ENCODE measurements around the gene CDC16. TPM values are rescaled to one million over a fixed set of nuclear protein-coding genes. Genes with fewer than 3 reads are reported as not detected.

The CDC16 gene
- total and polyA plus RNA-seq, 2 of the 13 experiments (the other 11 are each of a cell fraction or from before 2014, with no cell fraction given), result 24.2 to 60.9 TPM

GRCh38 chr13:114234645-114235421 lies at the start of gene CDC16 (continued):
- peak; percentile 61; the same call in 1 of the 2 replicates for TF ChIP-seq HOMEZ (CRISPR knock-in tag; IDR thresholded peaks at IDR 0.05; ENCODE audit: low read depth)
- 0 out of 2 replicates have a peak, but pooled peaks have one; percentile 20 for TF ChIP-seq ZBTB21 (CRISPR knock-in tag; IDR thresholded peaks at IDR 0.05)
- TF ChIP-seq IRF1 (CRISPR knock-in tag; IDR thresholded peaks at IDR 0.05; ENCODE audit: low read depth), result no peak
- peak; percentile 72; the same call in 1 of the 2 replicates for TF ChIP-seq ZSCAN25 (CRISPR knock-in tag; IDR thresholded peaks at IDR 0.05)
- peak; percentile 80; the same call in 1 of the 2 replicates for TF ChIP-seq ZSCAN12 (CRISPR knock-in tag; IDR thresholded peaks at IDR 0.05)
- peak; percentile 97 for TF ChIP-seq ZFX (CRISPR knock-in tag; IDR thresholded peaks at IDR 0.05; ENCODE audit: low read depth)
- TF ChIP-seq ZNF607 (CRISPR knock-in tag; IDR thresholded peaks at IDR 0.05; ENCODE audit: borderline replicate concordance), result peak; percentile 76
- TF ChIP-seq ZNF343 (CRISPR knock-in tag; IDR thresholded peaks at IDR 0.05), result peak; percentile 75; the same call in 1 of the 2 replicates
- TF ChIP-seq RELA (CRISPR knock-in tag; IDR thresholded peaks at IDR 0.05), result no peak
- peak; percentile 47; the same call in 1 of the 2 replicates for TF ChIP-seq ATF2 (CRISPR knock-in tag; IDR thresholded peaks at IDR 0.05)
- TF ChIP-seq DDIT3 (CRISPR knock-in tag; IDR thresholded peaks at IDR 0.05), result no peak
- TF ChIP-seq ARNTL (CRISPR knock-in tag; IDR thresholded peaks at IDR 0.05), result peak; percentile 1; the same call in 1 of the 2 replicates
- peak; percentile 55; the same call in 1 of the 2 replicates for TF ChIP-seq ZNF580 (CRISPR knock-in tag; IDR thresholded peaks at IDR 0.05; ENCODE audit: borderline replicate concordance, low read depth)
- TF ChIP-seq TMF1 (CRISPR knock-in tag; IDR thresholded peaks at IDR 0.05; ENCODE audit: low read depth), result peak; percentile 82
- TF ChIP-seq MBNL3 (CRISPR knock-in tag; conservative IDR thresholded peaks at IDR 0.05), result 0 out of 2 replicates have a peak, but pooled peaks have one; percentile 71
- TF ChIP-seq ZNF737 (CRISPR knock-in tag; IDR thresholded peaks at IDR 0.05; ENCODE audit: borderline replicate concordance), result no peak
- TF ChIP-seq ZNF878 (CRISPR knock-in tag; IDR thresholded peaks at IDR 0.05), result peak; percentile 86
- no peak for TF ChIP-seq NFE2 (CRISPR knock-in tag; IDR thresholded peaks at IDR 0.05)
- TF ChIP-seq TEAD3 (CRISPR knock-in tag; optimal IDR thresholded peaks at IDR 0.05; ENCODE audit: borderline replicate concordance), result peak; percentile 62
- TF ChIP-seq SRSF4 (IDR thresholded peaks at IDR 0.05; ENCODE audit: low read depth, low read length, poor library complexity, severe bottlenecking), result no peak
- TF ChIP-seq SIN3B (IDR thresholded peaks at IDR 0.05; ENCODE audit: low read length), result no peak
- TF ChIP-seq SOX6 (IDR thresholded peaks at IDR 0.05), result no peak
- TF ChIP-seq SOX6 (CRISPR knock-in tag; IDR thresholded peaks at IDR 0.05), result no peak
